SK-N-SH (cell line): ENCODE results near the gene ITPRIPL2. TPM values are rescaled to one million over a fixed set of nuclear protein-coding genes. Genes with fewer than 3 reads are reported as not detected.
A peak's percentile ranks its signal among the peaks of the same experiment; 100 is the strongest.

ENCODE experiments used
- CTCF ChIA-PET: fragments of 300-600, 350-600 bp; formaldehyde crosslinking; extraction: SDS; loops from one replicate; lab custom pipeline; 2021; lab: Yijun Ruan, JAX
- POLR2A ChIA-PET: fragments of 350-600 bp; sonication (Branson Sonifier 250); formaldehyde crosslinking; extraction: SDS; loops from one replicate; lab custom pipeline; 2020; ENCODE audit warnings: antibody characterized with exemption, inconsistent platforms; lab: Yijun Ruan, JAX
- DNase-seq: peaks from one replicate; pipeline ENCODE4 v3.0.0; 2012
- H2AFZ ChIP-seq: fragments of 200-600 bp; sonication (generic); 2 replicates; pipeline ENCODE4 v1.8.1; 2016; ENCODE audit warnings: antibody characterized with exemption, mild to moderate bottlenecking, low read depth
- H3F3A ChIP-seq: fragments of 200-600 bp; sonication (generic); replicated peaks from 2 replicates; pipeline ENCODE3; 2016; ENCODE audit warnings: antibody characterized with exemption, mild to moderate bottlenecking; ENCODE audit not compliant: insufficient read depth
- H3K27ac ChIP-seq, 2 experiments: fragments of 200-500 bp in 1 of 2; fragments of 200-600 bp in 1 of 2; sonication (Bioruptor generic) in 1 of 2; sonication (generic), shearing (Covaris generic) in 1 of 2; 2 replicates each; pipeline versions ENCODE4 v1.5.1 to v1.6.1; 2014 to 2016; ENCODE audit warnings: low read depth in 2 of 2, inconsistent platforms in 1 of 2, low read length in 1 of 2, mild to moderate bottlenecking in 1 of 2, mixed read lengths in 1 of 2
- H3K27me3 ChIP-seq: fragments of 200-600 bp; sonication (generic), shearing (Covaris generic); 2 replicates; pipeline ENCODE4 v1.6.1; 2016; ENCODE audit warnings: mixed run types; ENCODE audit not compliant: insufficient read depth
- H3K36me3 ChIP-seq, 2 experiments: fragments of 200-500 bp in 1 of 2; fragments of 200-600 bp in 1 of 2; sonication (Bioruptor generic) in 1 of 2; sonication (generic) in 1 of 2; replicated peaks in 1 of 2; 2 replicates each; pipeline versions ENCODE3 to v1.5.1; 2014 to 2016; ENCODE audit warnings: low read length in 1 of 2, mild to moderate bottlenecking in 1 of 2; ENCODE audit not compliant: insufficient read depth in 2 of 2, control insufficient read depth in 1 of 2
- H3K4me1 ChIP-seq, 2 experiments: fragments of 200-500 bp in 1 of 2; fragments of 200-600 bp in 1 of 2; sonication (Bioruptor generic) in 1 of 2; sonication (generic), shearing (Covaris generic) in 1 of 2; 2 replicates each; pipeline versions ENCODE4 v1.5.1 to v1.6.1; 2014 to 2016; ENCODE audit warnings: low read depth in 1 of 2, low read length in 1 of 2, mixed run types in 1 of 2; ENCODE audit not compliant: insufficient read depth in 2 of 2, control insufficient read depth in 1 of 2
- H3K4me2 ChIP-seq: fragments of 200-600 bp; sonication (generic), shearing (Covaris generic); 2 replicates; pipeline ENCODE4 v1.6.1; 2017; ENCODE audit warnings: mixed run types
- H3K4me3 ChIP-seq, 2 experiments: fragments of 200-500 bp in 1 of 2; fragments of 200-600 bp in 1 of 2; sonication (Bioruptor generic) in 1 of 2; sonication (generic), shearing (Covaris generic) in 1 of 2; 2 replicates each; pipeline versions ENCODE4 v1.5.1 to v1.8.1; 2014 to 2016; ENCODE audit warnings: low read depth in 2 of 2, inconsistent platforms in 1 of 2, low read length in 1 of 2, mild to moderate bottlenecking in 1 of 2, mixed read lengths in 1 of 2, moderate library complexity in 1 of 2
- H3K79me2 ChIP-seq: fragments of 200-600 bp; sonication (generic); 2 replicates; pipeline ENCODE4 v1.8.1; 2017; ENCODE audit warnings: mild to moderate bottlenecking; ENCODE audit not compliant: insufficient read depth
- H3K9ac ChIP-seq: fragments of 200-600 bp; sonication (generic); 2 replicates; pipeline ENCODE4 v1.6.1; 2017; ENCODE audit warnings: mixed run types
- H3K9me2 ChIP-seq: fragments of 200-600 bp; sonication (generic); 2 replicates; pipeline ENCODE4 v1.6.1; 2017; ENCODE audit warnings: mixed run types
- H3K9me3 ChIP-seq: fragments of 200-600 bp; sonication (generic); 2 replicates; pipeline ENCODE4 v1.6.1; 2017; ENCODE audit warnings: mixed run types, mild to moderate bottlenecking, moderate library complexity
- H4K20me1 ChIP-seq: fragments of 200-600 bp; sonication (generic); 2 replicates; pipeline ENCODE4 v1.6.1; 2017; ENCODE audit warnings: mild to moderate bottlenecking, mixed run types; ENCODE audit not compliant: insufficient read depth
- CHD2 ChIP-seq: fragments of 150-350 bp; IDR thresholded peaks from 2 replicates; pipeline ENCODE4 v1.6.1; 2018; ENCODE audit warnings: low read length; ENCODE audit not compliant: partially characterized antibody
- FOSL2 ChIP-seq: IDR thresholded peaks from 2 replicates; pipeline ENCODE4 v1.4.0; 2012; ENCODE audit warnings: low read depth, mild to moderate bottlenecking, moderate library complexity, borderline replicate concordance
- FOXJ3 ChIP-seq: sonication (generic); formaldehyde crosslinking; IDR thresholded peaks from 2 replicates; pipeline ENCODE4 v1.5.1; 2020; ENCODE audit warnings: mild to moderate bottlenecking, missing genetic modification reagents
- FOXM1 ChIP-seq: IDR thresholded peaks from 2 replicates; pipeline ENCODE4 v1.4.0; 2012; ENCODE audit warnings: low read depth, mild to moderate bottlenecking
- IRF3 ChIP-seq: fragments of 150-350 bp; IDR thresholded peaks from 2 replicates; pipeline ENCODE4 v1.6.1; 2016; ENCODE audit warnings: mild to moderate bottlenecking, low read depth, low read length
- MAX ChIP-seq: IDR thresholded peaks from 2 replicates; pipeline ENCODE4 v1.4.0; 2012; ENCODE audit warnings: low read depth
- MEF2A ChIP-seq: IDR thresholded peaks from 2 replicates; pipeline ENCODE4 v1.4.0; 2012; ENCODE audit warnings: low read depth, borderline replicate concordance
- NFIC ChIP-seq: IDR thresholded peaks from 2 replicates; pipeline ENCODE4 v1.4.0; 2012; ENCODE audit warnings: borderline replicate concordance
- NRF1 ChIP-seq: IDR thresholded peaks from 2 replicates; pipeline ENCODE4 v1.6.1; 2012; ENCODE audit warnings: low read depth, mild to moderate bottlenecking, low read length
- REST ChIP-seq: IDR thresholded peaks from 2 replicates; pipeline ENCODE4 v1.6.1; 2012; ENCODE audit warnings: mild to moderate bottlenecking, low read depth, low read length, moderate library complexity
- RFX5 ChIP-seq: IDR thresholded peaks from 2 replicates; pipeline ENCODE4 v1.6.1; 2012; ENCODE audit warnings: mild to moderate bottlenecking, improper control_type of control experiment, low read length
- SIN3A ChIP-seq: IDR thresholded peaks from 2 replicates; pipeline ENCODE4 v1.6.1; 2012; ENCODE audit warnings: low read depth, mild to moderate bottlenecking, low read length, moderate library complexity, borderline replicate concordance
- TEAD4 ChIP-seq: IDR thresholded peaks from 2 replicates; pipeline ENCODE4 v1.4.0; 2012; ENCODE audit warnings: mild to moderate bottlenecking, borderline replicate concordance; ENCODE audit not compliant: insufficient read depth
- WGBS: methylation state at CpG from one replicate; pipeline ENCODE4 v1.1.6; 2017; ENCODE audit warnings: low lambda C conversion rate; 5-methylcytosine and 5-hydroxymethylcytosine counted together
- polyA plus RNA-seq, 3 experiments: library from polyadenylated mRNA; depleted of rRNA; stranded (reverse); fragments of >200 nt; gene quantifications; 2 replicates each; pipeline ENCODE4 v1.2.3, GENCODE V29; 2012
- TF ChIP-seq, protein P1 (sequence below): IDR thresholded peaks from 2 replicates; pipeline ENCODE4 v1.4.0; 2012; ENCODE audit warnings: low read depth, borderline replicate concordance
- TF ChIP-seq, protein P2 (sequence below): IDR thresholded peaks from 2 replicates; pipeline ENCODE4 v1.4.0; 2012; ENCODE audit warnings: low read depth, borderline replicate concordance

The ITPRIPL2 gene
- polyA plus RNA-seq, 1 of the 3 experiments (the other 2 are of a cell fraction): 4.3 TPM

- Histone ChIP-seq H3K79me2 (no peaks in the 10 kb centered on the region), H4K20me1 (no peaks in the 10 kb centered on the region), H3K27ac (no peak overlapping the region), H3K4me1 (peaks cover 17 to 33% of the 10 kb centered on the region in 2 experiments; a peak in 3 of 4 replicates), H3K9me3 (no peaks in the 10 kb centered on the region), H2AFZ (no peak overlapping the region), H3F3A (no peaks in the 10 kb centered on the region), H3K4me2 (no peak overlapping the region; the same call in 1 of the 2 replicates), H3K9me2 (no peaks in the 10 kb centered on the region), H3K27me3 (no peaks in the 10 kb centered on the region), H3K4me3 (no peak overlapping the region), H3K36me3 (no peaks in the 10 kb centered on the region), H3K9ac (no peak overlapping the region)
- peak; percentile 36 for DNase-seq
- WGBS: 54% methylated on average over 10 of the region's 10 CpGs
- ChIA-PET POLR2A (interaction anchor here (0.5 to 0.7 kb wide), 2 partner anchors 25 to 283 kb away, joined by 3 to 5 read pairs; no protein-coding TSS in a partner anchor), CTCF (interaction anchor here (1.1 to 1.9 kb wide), 3 partner anchors 9 to 51 kb away, joined by 4 to 9 read pairs (median 4); no protein-coding TSS in a partner anchor)
- TF ChIP-seq FOXM1: no peak
- no peak for TF ChIP-seq FOSL2
- TF ChIP-seq, protein P1, sequence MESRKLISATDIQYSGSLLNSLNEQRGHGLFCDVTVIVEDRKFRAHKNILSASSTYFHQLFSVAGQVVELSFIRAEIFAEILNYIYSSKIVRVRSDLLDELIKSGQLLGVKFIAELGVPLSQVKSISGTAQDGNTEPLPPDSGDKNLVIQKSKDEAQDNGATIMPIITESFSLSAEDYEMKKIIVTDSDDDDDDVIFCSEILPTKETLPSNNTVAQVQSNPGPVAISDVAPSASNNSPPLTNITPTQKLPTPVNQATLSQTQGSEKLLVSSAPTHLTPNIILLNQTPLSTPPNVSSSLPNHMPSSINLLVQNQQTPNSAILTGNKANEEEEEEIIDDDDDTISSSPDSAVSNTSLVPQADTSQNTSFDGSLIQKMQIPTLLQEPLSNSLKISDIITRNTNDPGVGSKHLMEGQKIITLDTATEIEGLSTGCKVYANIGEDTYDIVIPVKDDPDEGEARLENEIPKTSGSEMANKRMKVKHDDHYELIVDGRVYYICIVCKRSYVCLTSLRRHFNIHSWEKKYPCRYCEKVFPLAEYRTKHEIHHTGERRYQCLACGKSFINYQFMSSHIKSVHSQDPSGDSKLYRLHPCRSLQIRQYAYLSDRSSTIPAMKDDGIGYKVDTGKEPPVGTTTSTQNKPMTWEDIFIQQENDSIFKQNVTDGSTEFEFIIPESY: no peak
- no peak for TF ChIP-seq IRF3
- TF ChIP-seq SIN3A: no peak
- no peak for TF ChIP-seq MEF2A
- no peak for TF ChIP-seq TEAD4
- TF ChIP-seq NRF1: no peak
- no peak for TF ChIP-seq MAX
- no peak for TF ChIP-seq RFX5
- TF ChIP-seq FOXJ3 (CRISPR knock-in tag): no peak
- no peak for TF ChIP-seq NFIC
- no peak for TF ChIP-seq CHD2
- no peak for TF ChIP-seq REST
- TF ChIP-seq, protein P2, sequence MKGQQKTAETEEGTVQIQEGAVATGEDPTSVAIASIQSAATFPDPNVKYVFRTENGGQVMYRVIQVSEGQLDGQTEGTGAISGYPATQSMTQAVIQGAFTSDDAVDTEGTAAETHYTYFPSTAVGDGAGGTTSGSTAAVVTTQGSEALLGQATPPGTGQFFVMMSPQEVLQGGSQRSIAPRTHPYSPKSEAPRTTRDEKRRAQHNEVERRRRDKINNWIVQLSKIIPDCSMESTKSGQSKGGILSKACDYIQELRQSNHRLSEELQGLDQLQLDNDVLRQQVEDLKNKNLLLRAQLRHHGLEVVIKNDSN: no peak
- TF ChIP-seq, all 33 proteins: peak for 0
These were observed 22.9 kb downstream of the ITPRIPL2 start for GRCh38 chr16:19136549-19137196.
